WERI-Rb-1 (cell line): ENCODE data around the gene MFSD12.

ENCODE experiments used
- DNase-seq: peaks from one replicate; pipeline ENCODE4 v3.0.0-alpha.2; 2020
- H3K27ac ChIP-seq: fragments of 250-450 bp; sonication (Bioruptor Pico); 2 replicates; pipeline ENCODE4 v1.5.1; 2020; ENCODE audit warnings: mild to moderate bottlenecking, moderate library complexity
- H3K27me3 ChIP-seq: fragments of 250-450 bp; sonication (Bioruptor Pico); 2 replicates; pipeline ENCODE4 v1.5.1; 2021; ENCODE audit warnings: mild to moderate bottlenecking, low read depth, moderate library complexity; ENCODE audit not compliant: insufficient read depth, severe bottlenecking
- H3K36me3 ChIP-seq: fragments of 250-450 bp; sonication (Bioruptor Pico); 2 replicates; pipeline ENCODE4 v1.5.1; 2020; ENCODE audit warnings: mild to moderate bottlenecking, moderate library complexity
- H3K4me3 ChIP-seq: 2 replicates; pipeline ENCODE4 v1.5.1; 2011; ENCODE audit warnings: low read depth, mild to moderate bottlenecking, control low read depth, low read length
- H3K9me3 ChIP-seq: fragments of 250-450 bp; sonication (Bioruptor Pico); 2 replicates; pipeline ENCODE4 v1.5.1; 2021; ENCODE audit warnings: mild to moderate bottlenecking, moderate library complexity; ENCODE audit not compliant: severe bottlenecking
- TF ChIP-seq, protein P1 (sequence below): IDR thresholded peaks from 2 replicates; pipeline ENCODE4 v1.5.1; 2011; ENCODE audit warnings: low read depth, mild to moderate bottlenecking, control low read depth, inconsistent platforms, low read length

MFSD12 gene

GRCh38 chr19:3527238-3527910, 30.0 kb downstream of the MFSD12 start:
- Histone ChIP-seq H3K36me3 (peaks cover 64% of the 10 kb centered on the region), H3K4me3 (no peak overlapping the region), H3K27me3 (no peaks in the 10 kb centered on the region), H3K9me3 (no peaks in the 10 kb centered on the region), H3K27ac (no peak overlapping the region)
- TF ChIP-seq, protein P1, sequence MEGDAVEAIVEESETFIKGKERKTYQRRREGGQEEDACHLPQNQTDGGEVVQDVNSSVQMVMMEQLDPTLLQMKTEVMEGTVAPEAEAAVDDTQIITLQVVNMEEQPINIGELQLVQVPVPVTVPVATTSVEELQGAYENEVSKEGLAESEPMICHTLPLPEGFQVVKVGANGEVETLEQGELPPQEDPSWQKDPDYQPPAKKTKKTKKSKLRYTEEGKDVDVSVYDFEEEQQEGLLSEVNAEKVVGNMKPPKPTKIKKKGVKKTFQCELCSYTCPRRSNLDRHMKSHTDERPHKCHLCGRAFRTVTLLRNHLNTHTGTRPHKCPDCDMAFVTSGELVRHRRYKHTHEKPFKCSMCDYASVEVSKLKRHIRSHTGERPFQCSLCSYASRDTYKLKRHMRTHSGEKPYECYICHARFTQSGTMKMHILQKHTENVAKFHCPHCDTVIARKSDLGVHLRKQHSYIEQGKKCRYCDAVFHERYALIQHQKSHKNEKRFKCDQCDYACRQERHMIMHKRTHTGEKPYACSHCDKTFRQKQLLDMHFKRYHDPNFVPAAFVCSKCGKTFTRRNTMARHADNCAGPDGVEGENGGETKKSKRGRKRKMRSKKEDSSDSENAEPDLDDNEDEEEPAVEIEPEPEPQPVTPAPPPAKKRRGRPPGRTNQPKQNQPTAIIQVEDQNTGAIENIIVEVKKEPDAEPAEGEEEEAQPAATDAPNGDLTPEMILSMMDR: no peak
- DNase-seq: no peak

- Histone ChIP-seq H3K9me3 (no peaks in the 10 kb centered on the region), H3K4me3 (no peak overlapping the region), H3K36me3 (peaks cover 60% of the 10 kb centered on the region), H3K27ac (no peak overlapping the region), H3K27me3 (no peaks in the 10 kb centered on the region)
- TF ChIP-seq, protein P1: peak; percentile 44
- no peak for DNase-seq
Observed at GRCh38 chr19:3526507-3527237, 30.7 kb downstream of the MFSD12 start.

DNA sequence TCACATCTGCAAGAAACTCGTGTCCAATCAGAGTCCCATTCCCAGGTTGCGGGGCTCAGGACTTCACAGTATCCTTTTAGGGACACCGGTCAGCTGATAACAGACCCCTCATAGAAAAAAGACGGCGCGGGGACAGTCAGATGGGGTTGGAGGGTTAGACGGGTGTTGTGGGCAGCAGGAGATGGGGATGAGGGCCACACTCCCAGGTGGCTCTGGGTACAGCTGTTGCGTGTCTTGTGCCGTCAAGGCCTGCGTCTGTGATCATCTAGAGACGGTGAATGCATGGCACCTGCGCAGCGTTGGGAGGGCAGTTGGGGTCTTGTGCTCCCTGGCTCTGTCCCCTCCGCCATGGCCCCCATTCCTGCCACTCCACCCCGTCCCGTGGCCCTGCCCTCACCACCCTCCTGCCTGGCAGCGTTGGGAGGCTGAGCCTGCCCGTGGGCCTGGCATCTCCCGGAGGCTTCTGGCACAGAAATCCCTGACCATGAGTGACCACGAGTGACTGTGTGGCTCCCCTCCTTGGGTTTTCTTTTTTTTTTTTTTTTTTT, 32.4 kb downstream of the MFSD12 start:
- no peak overlapping the region for H3K4me3 ChIP-seq
- H3K27me3 ChIP-seq: no peaks in the 10 kb centered on the region
- H3K36me3 ChIP-seq: peaks cover 56% of the 10 kb centered on the region
- no peak overlapping the region for H3K27ac ChIP-seq
- H3K9me3 ChIP-seq: no peaks in the 10 kb centered on the region
- no peak for DNase-seq
- TF ChIP-seq, protein P1: no peak

GRCh38 chr19:3524078-3524842, 33.1 kb downstream of the MFSD12 start:
- DNase-seq: no peak
- no peak overlapping the region for H3K27ac ChIP-seq
- TF ChIP-seq, protein P1: no peak
- H3K36me3 ChIP-seq: peaks cover 60% of the 10 kb centered on the region
- no peaks in the 10 kb centered on the region for H3K27me3 ChIP-seq
- H3K4me3 ChIP-seq: no peak overlapping the region
- no peaks in the 10 kb centered on the region for H3K9me3 ChIP-seq

DNA sequence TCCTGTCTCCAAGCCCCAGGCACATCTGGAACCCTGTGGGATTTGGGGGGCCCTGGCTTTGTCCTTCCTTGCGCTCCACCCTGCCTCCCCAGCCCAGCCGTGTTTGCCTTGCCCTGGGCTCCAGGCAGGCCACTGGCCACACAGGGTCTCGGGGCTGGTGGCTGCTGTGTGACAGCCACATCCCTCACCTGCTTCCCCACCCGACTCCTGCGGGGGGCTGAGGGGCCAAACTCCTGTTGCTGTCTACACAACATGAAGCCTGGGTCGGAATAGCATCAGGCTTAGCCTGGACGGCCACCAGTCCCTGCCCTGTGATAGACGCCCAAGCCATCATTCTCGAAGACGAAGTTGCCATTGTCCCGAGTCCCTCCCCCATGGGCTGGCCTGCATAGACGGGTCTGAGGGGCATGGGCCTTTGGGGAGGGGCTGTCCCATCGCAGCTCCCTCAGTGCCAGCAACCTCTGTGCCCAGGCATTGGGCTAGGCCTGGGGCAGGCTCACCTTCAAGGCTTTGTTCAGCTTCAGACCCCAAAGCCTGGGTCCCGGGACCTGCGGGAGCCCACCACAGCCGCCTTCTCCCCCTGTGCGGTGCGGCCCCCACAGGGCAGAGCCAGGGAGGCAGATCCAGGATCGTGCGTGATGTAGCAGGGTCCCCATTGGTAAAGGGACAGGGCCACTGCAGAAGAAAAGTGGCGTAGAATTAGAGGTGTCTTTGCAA, 33.9 kb downstream of the MFSD12 start:
- DNase-seq: no peak
- Histone ChIP-seq H3K9me3 (no peaks in the 10 kb centered on the region), H3K27me3 (no peaks in the 10 kb centered on the region), H3K4me3 (no peak overlapping the region), H3K36me3 (peaks cover 60% of the 10 kb centered on the region), H3K27ac (no peak overlapping the region)
- TF ChIP-seq, protein P1: no peak
